Measurements from ENCODE around the gene PTPRM. TPM values are rescaled to one million over a fixed set of nuclear protein-coding genes. Genes with fewer than 3 reads are reported as not detected.
A peak's percentile ranks its signal among the peaks of the same experiment; 100 is the strongest.

Gene PTPRM
- total RNA-seq, 1 donor from 2014 or later = 13.9 TPM

- H3K27me3 ChIP-seq = no peaks in the 10 kb centered on the region
- H3K4me1 ChIP-seq = peaks cover 7% of the 10 kb centered on the region
- Mint-ChIP-seq H3K36me3 (peaks cover 2% of the 10 kb centered on the region), H3K9me3 (no peaks in the 10 kb centered on the region), H3K4me3 (no peak overlapping the region), H3K4me1 (peaks cover 13% of the 10 kb centered on the region), H3K27me3 (ENCODE audit: insufficient read depth, low read depth) (no peaks in the 10 kb centered on the region), H3K27ac (no peak overlapping the region)
- H3F3A ChIP-seq (ENCODE audit: low read depth) = no peaks in the 10 kb centered on the region
- no peak overlapping the region for H2AFZ ChIP-seq (replicated peaks)
- no peaks in the 10 kb centered on the region for H3K36me3 ChIP-seq
- no peaks in the 10 kb centered on the region for H4K20me1 ChIP-seq (ENCODE audit: low read depth)
- H3K27ac ChIP-seq = no peak overlapping the region
- no peak for DNase-seq (ENCODE audit: low spot score)
- H3K9me3 ChIP-seq (ENCODE audit: low read depth) = no peaks in the 10 kb centered on the region
- TF ChIP-seq, protein P1, sequence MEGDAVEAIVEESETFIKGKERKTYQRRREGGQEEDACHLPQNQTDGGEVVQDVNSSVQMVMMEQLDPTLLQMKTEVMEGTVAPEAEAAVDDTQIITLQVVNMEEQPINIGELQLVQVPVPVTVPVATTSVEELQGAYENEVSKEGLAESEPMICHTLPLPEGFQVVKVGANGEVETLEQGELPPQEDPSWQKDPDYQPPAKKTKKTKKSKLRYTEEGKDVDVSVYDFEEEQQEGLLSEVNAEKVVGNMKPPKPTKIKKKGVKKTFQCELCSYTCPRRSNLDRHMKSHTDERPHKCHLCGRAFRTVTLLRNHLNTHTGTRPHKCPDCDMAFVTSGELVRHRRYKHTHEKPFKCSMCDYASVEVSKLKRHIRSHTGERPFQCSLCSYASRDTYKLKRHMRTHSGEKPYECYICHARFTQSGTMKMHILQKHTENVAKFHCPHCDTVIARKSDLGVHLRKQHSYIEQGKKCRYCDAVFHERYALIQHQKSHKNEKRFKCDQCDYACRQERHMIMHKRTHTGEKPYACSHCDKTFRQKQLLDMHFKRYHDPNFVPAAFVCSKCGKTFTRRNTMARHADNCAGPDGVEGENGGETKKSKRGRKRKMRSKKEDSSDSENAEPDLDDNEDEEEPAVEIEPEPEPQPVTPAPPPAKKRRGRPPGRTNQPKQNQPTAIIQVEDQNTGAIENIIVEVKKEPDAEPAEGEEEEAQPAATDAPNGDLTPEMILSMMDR (IDR thresholded peaks at IDR 0.05) = no peak
- TF ChIP-seq EZH2 (IDR thresholded peaks at IDR 0.05) = no peak
- no peak for TF ChIP-seq EZH2phosphoT487 (IDR thresholded peaks at IDR 0.05)
- no peak overlapping the region for H3K9ac ChIP-seq
- no peak overlapping the region for H3K4me3 ChIP-seq
- H3K79me2 ChIP-seq (ENCODE audit: low read depth) = no peaks in the 10 kb centered on the region
- no peak overlapping the region for H3K4me2 ChIP-seq
Observed at GRCh38 chr18:7760967-7761948, 194.1 kb downstream of the PTPRM start.

DNA sequence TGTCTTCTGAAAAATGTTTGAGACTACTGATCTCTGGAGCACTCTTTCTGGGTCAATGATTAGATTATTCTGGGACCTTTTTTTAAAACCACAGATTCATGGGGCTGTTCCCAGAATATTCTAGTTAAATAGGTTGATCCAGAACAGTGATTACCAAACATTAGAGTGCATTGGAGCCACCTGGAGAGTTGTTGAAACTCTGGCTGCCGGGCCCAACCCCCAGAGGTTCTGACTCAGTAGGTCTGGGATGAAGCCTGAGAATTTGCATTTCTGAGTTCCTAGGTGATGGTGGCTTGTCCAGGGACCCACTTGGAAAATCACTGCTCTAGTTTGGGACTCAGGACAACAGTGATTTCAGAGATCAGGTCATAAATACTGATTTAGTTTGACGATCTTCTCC is 197.3 kb downstream of the PTPRM start:
- no peak overlapping the region for H3K4me3 ChIP-seq
- no peak overlapping the region for H3K4me2 ChIP-seq
- no peaks in the 10 kb centered on the region for H3K9me3 Mint-ChIP-seq
- H3K36me3 ChIP-seq = no peaks in the 10 kb centered on the region
- no peaks in the 10 kb centered on the region for H4K20me1 ChIP-seq (ENCODE audit: low read depth)
- H3K4me1 Mint-ChIP-seq = peaks cover 13% of the 10 kb centered on the region
- H3K27me3 Mint-ChIP-seq (ENCODE audit: insufficient read depth, low read depth) = no peaks in the 10 kb centered on the region
- no peaks in the 10 kb centered on the region for H3F3A ChIP-seq (ENCODE audit: low read depth)
- H3K4me3 Mint-ChIP-seq = no peak overlapping the region
- peaks cover 10% of the 10 kb centered on the region for H3K4me1 ChIP-seq
- H3K36me3 Mint-ChIP-seq = peaks cover 2% of the 10 kb centered on the region
- no peak overlapping the region for H3K27ac Mint-ChIP-seq
- no peaks in the 10 kb centered on the region for H3K79me2 ChIP-seq (ENCODE audit: low read depth)
- H3K27ac ChIP-seq = no peak overlapping the region
- no peak for DNase-seq (ENCODE audit: low spot score)
- no peak overlapping the region for H3K9ac ChIP-seq
- H3K27me3 ChIP-seq = no peaks in the 10 kb centered on the region
- TF ChIP-seq EZH2 (IDR thresholded peaks at IDR 0.05) (no peak), EZH2phosphoT487 (IDR thresholded peaks at IDR 0.05) (no peak)
- TF ChIP-seq, protein P1 (IDR thresholded peaks at IDR 0.05) = no peak
- no peak overlapping the region for H2AFZ ChIP-seq (replicated peaks)
- H3K9me3 ChIP-seq (ENCODE audit: low read depth) = no peaks in the 10 kb centered on the region

DNA sequence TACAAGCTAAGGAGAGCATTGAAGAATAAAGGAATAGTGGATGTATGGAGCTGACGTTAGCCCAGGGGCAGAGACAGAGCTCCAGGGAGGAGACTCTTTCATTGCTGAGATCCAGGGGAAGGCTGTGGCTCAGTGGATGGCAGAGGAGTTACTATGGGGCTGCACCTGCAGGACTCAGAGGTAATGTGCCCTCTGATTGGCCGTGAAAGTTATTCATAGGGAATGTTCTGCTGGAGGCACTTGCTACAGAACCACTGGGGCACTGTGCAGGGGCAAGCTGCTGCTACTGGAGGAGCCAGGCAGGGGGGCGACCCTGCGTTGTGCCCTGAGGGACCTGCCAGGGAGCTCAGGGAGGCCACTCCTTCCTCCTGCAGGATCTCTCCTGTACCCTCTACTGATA is 199.2 kb downstream of the PTPRM start:
- Histone ChIP-seq H3K4me2 (no peak overlapping the region), H3K9me3 (ENCODE audit: low read depth) (no peaks in the 10 kb centered on the region), H3K9ac (no peak overlapping the region), H3K4me1 (peaks cover 10% of the 10 kb centered on the region), H3K4me3 (no peak overlapping the region), H2AFZ (replicated peaks) (peak overlapping the region; percentile 61), H3K79me2 (ENCODE audit: low read depth) (no peaks in the 10 kb centered on the region), H4K20me1 (ENCODE audit: low read depth) (no peaks in the 10 kb centered on the region), H3K27ac (no peak overlapping the region), H3K27me3 (no peaks in the 10 kb centered on the region), H3K36me3 (no peaks in the 10 kb centered on the region), H3F3A (ENCODE audit: low read depth) (no peaks in the 10 kb centered on the region)
- H3K9me3 Mint-ChIP-seq = no peaks in the 10 kb centered on the region
- H3K36me3 Mint-ChIP-seq = peaks cover 2% of the 10 kb centered on the region
- no peak for DNase-seq (ENCODE audit: low spot score)
- H3K4me1 Mint-ChIP-seq = peaks cover 13% of the 10 kb centered on the region
- H3K27ac Mint-ChIP-seq = no peak overlapping the region
- no peaks in the 10 kb centered on the region for H3K27me3 Mint-ChIP-seq (ENCODE audit: insufficient read depth, low read depth)
- TF ChIP-seq, protein P1 (IDR thresholded peaks at IDR 0.05) = no peak
- TF ChIP-seq EZH2phosphoT487 (IDR thresholded peaks at IDR 0.05) (no peak), EZH2 (IDR thresholded peaks at IDR 0.05) (no peak)
- no peak overlapping the region for H3K4me3 Mint-ChIP-seq

Data from neural progenitor cell (in vitro differentiated cells).